HG03521 (cell line): ENCODE measurements around the gene ODF4.
"Not testable (repeated sequence)": the region's sequence is repeated elsewhere in the genome, so short reads cannot be mapped to it uniquely, and the experiment has no call there.

Experiments
- ATAC-seq: cut with Tn5 transposase; IDR thresholded peaks from one replicate; pipeline ENCODE4 v1.9.1; 2021; ENCODE audit warnings: mild to moderate bottlenecking, moderate library complexity; ENCODE audit not compliant: unreplicated experiment

Gene ODF4

GRCh38 chr17:8365143-8365542 is 25.5 kb downstream of the ODF4 start:
- ATAC-seq = no peak

GRCh38 chr17:8366231-8366630 is 26.6 kb downstream of the ODF4 start:
- ATAC-seq = no peak

- ATAC-seq = no peak
These were observed 28.6 kb downstream of the ODF4 start for GRCh38 chr17:8368193-8368592.

GRCh38 chr17:8369944-8370343 is 30.3 kb downstream of the ODF4 start:
- ATAC-seq = no peak

- no peak for ATAC-seq
These were observed 32.1 kb downstream of the ODF4 start for GRCh38 chr17:8371786-8372185.

- ATAC-seq = no peak
These were observed 32.8 kb downstream of the ODF4 start for GRCh38 chr17:8372422-8372821.

GRCh38 chr17:8373856-8374255 is 34.2 kb downstream of the ODF4 start:
- not testable (repeated sequence) for ATAC-seq

GRCh38 chr17:8375738-8376259 is 36.2 kb downstream of the ODF4 start:
- ATAC-seq = no peak

- ATAC-seq = peak; percentile 93
These were observed 36.8 kb downstream of the ODF4 start, which contains the start of gene KRABD2 for GRCh38 chr17:8376271-8377067. Gene KRABD2 (minus strand): TSS chr17:8376704.

- no peak for ATAC-seq
These were observed 37.8 kb downstream of the ODF4 start for GRCh38 chr17:8377422-8377821.

GRCh38 chr17:8378117-8378516 is 38.5 kb downstream of the ODF4 start:
- ATAC-seq = not testable (repeated sequence)

- ATAC-seq = no peak
These were observed 40.4 kb downstream of the ODF4 start for GRCh38 chr17:8380049-8380448.

GRCh38 chr17:8382052-8382879 is 42.6 kb downstream of the ODF4 start:
- no peak for ATAC-seq

GRCh38 chr17:8382880-8383142 is 43.2 kb downstream of the ODF4 start:
- no peak for ATAC-seq

- ATAC-seq = peak; percentile 87
These were observed 43.6 kb downstream of the ODF4 start, which contains the start of gene RPL26 for GRCh38 chr17:8383143-8383822. Gene RPL26 (minus strand): TSS chr17:8383193. CDS start chr17:8382310, 883 bp downstream.

GRCh38 chr17:8384801-8385378 is 45.2 kb downstream of the ODF4 start:
- no peak for ATAC-seq

GRCh38 chr17:8386841-8387240 is 47.2 kb downstream of the ODF4 start:
- no peak for ATAC-seq

- ATAC-seq = no peak
These were observed 48.4 kb downstream of the ODF4 start for GRCh38 chr17:8387914-8388651.

- no peak for ATAC-seq
These were observed 52.1 kb downstream of the ODF4 start for GRCh38 chr17:8391711-8392110.

GRCh38 chr17:8392274-8392673 is 52.6 kb downstream of the ODF4 start:
- no peak for ATAC-seq
